Bronchial epithelial cell (primary cell): ENCODE data around the gene ABCA3. TPM values are rescaled to one million over a fixed set of nuclear protein-coding genes. Genes with fewer than 3 reads are reported as not detected.

Experiments
- DNase-seq: peaks from one replicate; pipeline ENCODE4 v3.0.0-alpha.2; 2010; ENCODE audit warnings: low read depth
- FAIRE-seq: peaks from 2 replicates; lab custom pipeline; 2011; peaks lifted over from hg19 to GRCh38; lab: Jason Lieb, UNC
- H3K27me3 ChIP-seq: 2 replicates; pipeline ENCODE4 v1.5.1; 2011; ENCODE audit warnings: low read length; ENCODE audit not compliant: control insufficient read depth, insufficient read depth
- H3K36me3 ChIP-seq: 2 replicates; pipeline ENCODE4 v1.5.1; 2011; ENCODE audit warnings: low read length; ENCODE audit not compliant: control insufficient read depth, insufficient read depth
- H3K4me3 ChIP-seq: 2 replicates; pipeline ENCODE4 v1.5.1; 2011; ENCODE audit warnings: mild to moderate bottlenecking, low read depth, low read length, control low read depth
- total RNA-seq: library from RNA; depleted of rRNA; stranded (reverse); fragments of >200 nt; gene quantifications from 2 replicates; pipeline ENCODE4 v1.2.1, GENCODE V29; 2014
- TF ChIP-seq, protein P1 (sequence below): IDR thresholded peaks from 2 replicates; pipeline ENCODE4 v1.5.1; 2011; ENCODE audit warnings: mild to moderate bottlenecking, moderate library complexity, low read length, control low read depth, inconsistent platforms; ENCODE audit not compliant: insufficient read depth, severe bottlenecking

ABCA3 gene
- total RNA-seq, 1 donor from 2014 or later, result under 0.01 TPM

DNA sequence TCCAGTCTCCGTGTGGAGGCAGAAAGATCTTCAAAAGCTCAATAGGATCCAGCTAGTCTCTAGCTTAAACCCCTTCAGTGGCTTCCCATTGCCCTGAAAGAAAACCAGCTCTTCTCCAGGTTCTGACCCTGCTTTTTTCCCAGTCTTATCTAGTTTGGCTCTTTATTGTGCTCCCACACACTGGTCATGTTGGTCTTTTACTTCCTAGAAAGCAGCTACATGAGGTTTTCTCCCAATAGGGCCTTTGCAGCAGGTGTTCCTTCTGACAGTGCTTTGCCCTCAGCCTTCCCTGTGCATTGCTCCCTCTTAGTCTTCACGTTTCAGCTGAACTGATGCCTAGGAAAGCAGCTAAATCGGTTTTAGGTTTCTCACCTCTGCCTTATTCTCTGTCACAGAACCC lies 21.7 kb upstream of the ABCA3 start:
- FAIRE-seq (no peak), DNase-seq (no peak)
- Histone ChIP-seq H3K36me3 (no peaks in the 10 kb centered on the region), H3K4me3 (no peak overlapping the region), H3K27me3 (peaks cover 5% of the 10 kb centered on the region)
- TF ChIP-seq, protein P1, sequence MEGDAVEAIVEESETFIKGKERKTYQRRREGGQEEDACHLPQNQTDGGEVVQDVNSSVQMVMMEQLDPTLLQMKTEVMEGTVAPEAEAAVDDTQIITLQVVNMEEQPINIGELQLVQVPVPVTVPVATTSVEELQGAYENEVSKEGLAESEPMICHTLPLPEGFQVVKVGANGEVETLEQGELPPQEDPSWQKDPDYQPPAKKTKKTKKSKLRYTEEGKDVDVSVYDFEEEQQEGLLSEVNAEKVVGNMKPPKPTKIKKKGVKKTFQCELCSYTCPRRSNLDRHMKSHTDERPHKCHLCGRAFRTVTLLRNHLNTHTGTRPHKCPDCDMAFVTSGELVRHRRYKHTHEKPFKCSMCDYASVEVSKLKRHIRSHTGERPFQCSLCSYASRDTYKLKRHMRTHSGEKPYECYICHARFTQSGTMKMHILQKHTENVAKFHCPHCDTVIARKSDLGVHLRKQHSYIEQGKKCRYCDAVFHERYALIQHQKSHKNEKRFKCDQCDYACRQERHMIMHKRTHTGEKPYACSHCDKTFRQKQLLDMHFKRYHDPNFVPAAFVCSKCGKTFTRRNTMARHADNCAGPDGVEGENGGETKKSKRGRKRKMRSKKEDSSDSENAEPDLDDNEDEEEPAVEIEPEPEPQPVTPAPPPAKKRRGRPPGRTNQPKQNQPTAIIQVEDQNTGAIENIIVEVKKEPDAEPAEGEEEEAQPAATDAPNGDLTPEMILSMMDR, result no peak

DNA sequence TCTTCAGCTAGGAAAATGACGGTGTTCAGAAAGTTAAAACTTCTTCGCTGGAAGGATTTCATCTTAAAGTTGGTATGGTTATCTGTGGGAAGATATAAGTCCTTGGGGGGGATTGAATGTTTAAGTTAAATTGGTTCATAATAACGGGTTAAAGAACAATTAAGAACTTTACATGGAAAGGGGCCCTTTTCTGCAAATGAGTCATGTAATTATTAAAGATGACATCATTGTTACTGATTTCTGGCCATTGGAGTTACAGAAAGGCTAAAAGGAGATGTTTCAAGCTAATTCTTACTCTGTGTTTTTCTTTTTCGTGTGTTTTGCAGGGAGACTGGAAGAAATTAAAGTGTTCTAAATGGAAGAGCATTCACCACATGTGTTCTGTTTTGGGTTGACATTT lies 20.6 kb upstream of the ABCA3 start:
- DNase-seq (no peak), FAIRE-seq (no peak)
- H3K36me3 ChIP-seq, result no peaks in the 10 kb centered on the region
- no peak overlapping the region for H3K4me3 ChIP-seq
- peaks cover 5% of the 10 kb centered on the region for H3K27me3 ChIP-seq
- TF ChIP-seq, protein P1, result no peak

DNA sequence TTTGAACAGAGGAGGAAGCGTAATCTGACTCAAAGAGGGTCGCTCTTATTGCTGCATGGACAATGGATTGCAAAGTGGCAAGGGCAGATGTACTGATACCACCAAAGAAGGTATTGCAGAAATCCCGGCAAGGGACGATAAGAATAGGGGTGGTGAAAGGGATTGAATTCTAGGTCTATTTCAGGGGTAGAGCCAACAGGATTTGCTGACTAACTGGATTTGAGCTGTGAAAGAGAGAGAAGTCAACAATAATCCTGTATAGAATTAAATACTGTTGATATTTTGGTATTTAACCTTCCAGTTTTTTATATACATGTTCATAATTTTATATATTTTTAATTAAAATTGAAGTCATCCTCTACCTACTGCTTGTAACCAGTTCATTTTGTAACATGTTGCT lies 19.4 kb upstream of the ABCA3 start:
- H3K4me3 ChIP-seq, result no peak overlapping the region
- FAIRE-seq (no peak), DNase-seq (no peak)
- H3K36me3 ChIP-seq, result no peaks in the 10 kb centered on the region
- TF ChIP-seq, protein P1, result no peak
- peaks cover 5% of the 10 kb centered on the region for H3K27me3 ChIP-seq

DNA sequence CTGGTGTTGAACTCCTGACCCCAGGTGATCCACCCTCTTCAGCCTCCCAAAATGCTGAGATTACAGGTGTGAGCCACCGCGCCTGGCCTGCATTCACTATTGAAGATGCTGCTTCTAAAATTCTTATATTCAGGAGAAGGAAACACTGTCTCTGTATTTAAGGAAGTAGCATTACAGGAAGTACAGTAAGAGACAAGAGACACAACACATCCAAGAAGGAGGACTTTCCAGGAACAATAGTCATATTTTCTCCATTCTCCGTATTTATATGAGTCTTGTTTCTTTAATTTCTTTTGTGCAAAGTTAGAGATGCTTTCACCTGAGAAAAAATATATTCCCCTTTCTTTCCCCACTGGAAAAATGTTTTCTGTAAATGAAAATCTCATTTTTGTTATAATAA lies 18.3 kb upstream of the ABCA3 start:
- H3K36me3 ChIP-seq, result no peaks in the 10 kb centered on the region
- TF ChIP-seq, protein P1, result no peak
- peaks cover 5% of the 10 kb centered on the region for H3K27me3 ChIP-seq
- no peak overlapping the region for H3K4me3 ChIP-seq
- FAIRE-seq (no peak), DNase-seq (no peak)

DNA sequence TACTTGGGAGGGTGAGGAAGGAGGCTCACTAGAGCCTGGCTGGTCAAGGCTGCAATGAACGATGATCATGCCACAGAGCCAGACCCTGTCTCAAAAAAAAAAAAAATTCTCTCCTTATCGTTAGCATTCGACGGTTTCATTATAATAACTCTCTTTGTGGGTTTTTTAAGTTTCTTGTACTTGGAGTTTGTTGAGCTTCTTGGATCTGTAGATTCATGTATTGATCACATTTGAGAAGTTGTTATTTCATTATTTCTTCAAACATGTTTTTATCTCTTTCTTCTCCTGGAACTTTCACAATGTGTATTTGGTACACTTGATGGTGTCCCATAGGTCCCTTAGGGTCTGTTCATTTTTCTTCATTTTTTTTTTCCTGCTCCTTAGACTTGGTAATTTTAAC lies 16.8 kb upstream of the ABCA3 start:
- no peak for FAIRE-seq
- Histone ChIP-seq H3K4me3 (no peak overlapping the region), H3K27me3 (peaks cover 4% of the 10 kb centered on the region), H3K36me3 (no peaks in the 10 kb centered on the region)
- DNase-seq, result no peak
- TF ChIP-seq, protein P1, result no peak

DNA sequence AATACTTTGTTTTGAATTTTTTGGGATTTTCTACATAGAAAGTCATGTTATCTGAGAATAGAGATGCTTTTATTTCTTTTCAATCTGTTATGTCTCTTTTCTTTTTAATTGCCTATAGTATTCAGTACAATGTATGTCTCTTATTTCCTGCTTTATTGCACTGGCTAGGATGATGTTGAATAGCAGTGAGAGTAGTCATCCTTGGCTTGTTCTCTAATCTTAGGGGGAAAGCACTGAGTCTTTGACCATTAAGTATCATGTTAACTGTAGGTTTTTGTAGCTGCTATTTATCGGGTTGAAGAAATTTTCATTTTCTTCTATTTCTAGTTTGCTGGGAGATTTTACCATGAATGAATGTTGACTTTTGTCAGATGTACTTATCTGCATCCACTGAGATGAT lies 10.0 kb upstream of the ABCA3 start:
- TF ChIP-seq, protein P1, result no peak
- DNase-seq (no peak), FAIRE-seq (no peak)
- H3K27me3 ChIP-seq, result no peaks in the 10 kb centered on the region
- H3K36me3 ChIP-seq, result no peaks in the 10 kb centered on the region
- H3K4me3 ChIP-seq, result no peak overlapping the region
